Motor neuron (in vitro differentiated cells): ENCODE data around the gene CNPY4. TPM values are rescaled to one million over a fixed set of nuclear protein-coding genes. Genes with fewer than 3 reads are reported as not detected.

Source experiments
- ATAC-seq, 8 experiments: fragments of 200-7000 bp; cut with Tn5 transposase; replicated peaks in 6 of 8; 2 replicates each; pipeline ENCODE4 v1.8.0; 2021; ENCODE audit warnings: mild to moderate bottlenecking in 8 of 8, moderate library complexity in 8 of 8
- H3K27ac ChIP-seq, 2 donors: fragments of 250-450 bp; sonication (Bioruptor Pico); 2 replicates each; pipeline ENCODE4 v1.9.0; 2021; ENCODE audit warnings: antibody characterized with exemption in 2 of 2, mild to moderate bottlenecking in 2 of 2, moderate library complexity in 1 of 2
- H3K4me1 ChIP-seq, 2 donors: fragments of 250-450 bp; sonication (Bioruptor Pico); replicated peaks in 1 of 2; 2 replicates each; pipeline ENCODE4 v1.6.1; 2021; ENCODE audit warnings: antibody characterized with exemption in 2 of 2, mild to moderate bottlenecking in 2 of 2, moderate library complexity in 1 of 2
- H3K4me3 ChIP-seq, 5 donors: fragments of 250-450 bp; sonication (Bioruptor Pico); 2 replicates each; pipeline ENCODE4 v1.9.0; 2021; ENCODE audit warnings: antibody characterized with exemption in 5 of 5, mild to moderate bottlenecking in 5 of 5, moderate library complexity in 4 of 5
- WGBS, 10 experiments: fragments of 450-650 bp; shearing (Covaris generic); methylation state at CpG; one replicate each; pipeline ENCODE4 v1.0.0; 2022; 5-methylcytosine and 5-hydroxymethylcytosine counted together
- in situ Hi-C, 9 experiments: fragments of 400-800 bp; cut with MboI; loops; one replicate each; pipeline ENCODE4 v1.15.0; 2021; ENCODE audit warnings: low sequenced_read_pairs in 9 of 9, low pct_unique_long_range_greater_than_20kb in 2 of 9; ENCODE audit not compliant: unreplicated experiment in 9 of 9
- total RNA-seq, 8 experiments: library from RNA; unstranded; fragments of 300-600 nt; gene quantifications; 2 replicates each; pipeline versions ENCODE4 v1.2.3 to v1.2.4, GENCODE V29; 2022

CNPY4 gene
- total RNA-seq, 8 experiments from 2014 or later: 11.3 to 46.0 (median 16.2) TPM

- WGBS, 10 experiments: 0 to 1% (median 0%) methylated on average over 1 to 14 of the region's 46 CpGs; no CpG with 5 or more reads in 6 of the 10 experiments
- H3K27ac ChIP-seq: peak within 1 kb of the TSS; percentile 78 to 80
- peak within 1 kb of the TSS; percentile 68 to 90 (median 73) for H3K4me3 ChIP-seq
- peak; percentile 97 to 98 (median 98) for ATAC-seq
- H3K4me1 ChIP-seq: peaks cover 7 to 9% of the 10 kb centered on the region in 2 donors
- in situ Hi-C loops: loop anchor here in 1 of 9 experiments (10.0 kb wide), 1 partner anchor 66 kb away; the partner anchor contains the start of gene PVRIG
These were observed 29.3 kb downstream of the CNPY4 start, which contains the start of gene LAMTOR4 for GRCh38 chr7:100148559-100149328. Gene LAMTOR4, plus strand, starts transcription at chr7:100148918. Its CDS starts 55 bp downstream, at chr7:100148973.

GRCh38 chr7:100152404-100152803, 33.0 kb downstream of the CNPY4 start:
- in situ Hi-C loops: no loop called here
- Histone ChIP-seq H3K27ac (no peak overlapping the region), H3K4me1 (peaks cover 11 to 15% of the 10 kb centered on the region in 2 donors), H3K4me3 (no peak overlapping the region)
- no peak for ATAC-seq

GRCh38 chr7:100152937-100153666, 33.7 kb downstream of the CNPY4 start:
- Histone ChIP-seq H3K4me3 (no peak overlapping the region), H3K4me1 (peaks cover 12 to 18% of the 10 kb centered on the region in 2 donors), H3K27ac (no peak overlapping the region)
- 60 to 100% (median 88%) methylated on average over 1 to 11 of the region's 18 CpGs; no CpG with 5 or more reads in 2 of the 10 experiments for WGBS, 10 experiments
- ATAC-seq: no peak
- in situ Hi-C loops: no loop called here

- no peak for ATAC-seq
- Histone ChIP-seq H3K4me3 (no peak overlapping the region), H3K27ac (no peak overlapping the region), H3K4me1 (peaks cover 10 to 16% of the 10 kb centered on the region in 2 donors)
- 80 to 100% (median 94%) methylated on average over 1 to 3 of the region's 16 CpGs; no CpG with 5 or more reads in 4 of the 10 experiments for WGBS, 10 experiments
- in situ Hi-C loops: no loop called here
These were observed 34.5 kb downstream of the CNPY4 start for GRCh38 chr7:100153708-100154535.

- no peak for ATAC-seq
- Histone ChIP-seq H3K27ac (no peak overlapping the region), H3K4me1 (peaks cover 7 to 12% of the 10 kb centered on the region in 2 donors), H3K4me3 (no peak overlapping the region)
- WGBS, 10 experiments: 40 to 81% (median 59%) methylated on average over 1 to 9 of the region's 30 CpGs; no CpG with 5 or more reads in 6 of the 10 experiments
- in situ Hi-C loops: no loop called here
These were observed 35.4 kb downstream of the CNPY4 start for GRCh38 chr7:100154651-100155491.

GRCh38 chr7:100155553-100156317, 36.3 kb downstream of the CNPY4 start:
- H3K4me3 ChIP-seq: no peak overlapping the region
- H3K27ac ChIP-seq: no peak overlapping the region
- peaks cover 6 to 10% of the 10 kb centered on the region in 2 donors for H3K4me1 ChIP-seq
- in situ Hi-C loops: no loop called here
- 83 to 99% (median 90%) methylated on average over 2 to 15 of the region's 20 CpGs; no CpG with 5 or more reads in 2 of the 10 experiments for WGBS, 10 experiments
- no peak for ATAC-seq

GRCh38 chr7:100156331-100157068, 37.1 kb downstream of the CNPY4 start:
- WGBS, 10 experiments: 80 to 100% (median 91%) methylated on average over 1 to 13 of the region's 16 CpGs; no CpG with 5 or more reads in 4 of the 10 experiments
- Histone ChIP-seq H3K27ac (no peak overlapping the region), H3K4me1 (peaks cover 6 to 10% of the 10 kb centered on the region in 2 donors), H3K4me3 (no peak overlapping the region)
- ATAC-seq: no peak
- in situ Hi-C loops: no loop called here

- H3K4me3 ChIP-seq: peak overlapping the region in 2 of 5 donors; percentile 69 to 93
- in situ Hi-C loops: no loop called here
- no peak overlapping the region for H3K27ac ChIP-seq
These were observed 37.6 kb downstream of the CNPY4 start for GRCh38 chr7:100157069-100157333.

GRCh38 chr7:100157334-100158228, 38.1 kb downstream of the CNPY4 start:
- ATAC-seq: peak in 6 of 8 experiments; percentile 7 to 28 (median 14)
- in situ Hi-C loops: no loop called here
- Histone ChIP-seq H3K4me1 (peaks cover 6 to 10% of the 10 kb centered on the region in 2 donors), H3K27ac (peak overlapping the region; percentile 50 to 54), H3K4me3 (peak overlapping the region; percentile 69 to 93 (median 83))
- WGBS, 10 experiments: 0 to 52% (median 33%) methylated on average over 1 to 9 of the region's 32 CpGs; no CpG with 5 or more reads in 3 of the 10 experiments

More at GRCh38 chr7:100157069-100157333, 37.6 kb downstream of the CNPY4 start:
- 40 to 100% (median 90%) methylated on average over 1 to 2 of the region's 5 CpGs; no CpG with 5 or more reads in 7 of the 10 experiments for WGBS, 10 experiments
- H3K4me1 ChIP-seq: peaks cover 6 to 10% of the 10 kb centered on the region in 2 donors
- ATAC-seq: no peak
